Upper lobe of left lung (tissue), 6 donors: ENCODE results near the gene CCL19. TPM values are rescaled to one million over a fixed set of nuclear protein-coding genes. Genes with fewer than 3 reads are reported as not detected.
A peak's percentile ranks its signal among the peaks of the same experiment; 100 is the strongest.

Experiments used
- ATAC-seq, 2 donors: fragments of 200-7000 bp; cut with Tn5 transposase; one replicate each; pipeline ENCODE4 v1.9.1; 2022; ENCODE audit warnings: mild to moderate bottlenecking in 2 of 2, moderate library complexity in 2 of 2; ENCODE audit not compliant: low FRiP score in 2 of 2
- DNase-seq, 2 donors: peaks; one replicate each; pipeline ENCODE4 v3.0.0-alpha.2; 2019 to 2020
- H3K27ac ChIP-seq, 4 donors: fragments of 200-600 bp; sonication (generic); one replicate each; pipeline ENCODE4 v1.5.1; 2016 to 2019
- H3K27me3 ChIP-seq, 4 donors: fragments of 200-600 bp; sonication (generic); one replicate each; pipeline ENCODE4 v1.5.1; 2017 to 2019
- H3K36me3 ChIP-seq, 4 donors: fragments of 200-600 bp; sonication (generic); one replicate each; pipeline ENCODE4 v1.5.1; 2016 to 2019
- H3K4me1 ChIP-seq, 4 donors: fragments of 200-600 bp; sonication (generic); one replicate each; pipeline ENCODE4 v1.5.1; 2018 to 2019
- H3K4me3 ChIP-seq, 4 donors: fragments of 200-600 bp; sonication (generic); one replicate each; pipeline ENCODE4 v1.5.1; 2017 to 2019; ENCODE audit warnings: mild to moderate bottlenecking in 2 of 4, moderate library complexity in 1 of 4
- H3K9me3 ChIP-seq, 4 donors: fragments of 200-600 bp; sonication (generic); one replicate each; pipeline ENCODE4 v1.5.1; 2018 to 2019
- CTCF ChIP-seq, 6 experiments: fragments of 450-650 bp in 4 of 6; fragments of 200-600 bp in 2 of 6; sonication (generic) in 2 of 6; IDR thresholded peaks; one replicate each; pipeline ENCODE4 v1.5.1; 2016 to 2019; ENCODE audit warnings: antibody characterized with exemption in 6 of 6
- EP300 ChIP-seq, 4 donors: sonication (generic); formaldehyde crosslinking; IDR thresholded peaks; one replicate each; pipeline ENCODE4 v1.5.1; 2017; ENCODE audit warnings: antibody characterized with exemption in 4 of 4, control low read depth in 2 of 4
- POLR2A ChIP-seq, 4 donors: fragments of 450-650 bp; IDR thresholded peaks; one replicate each; pipeline ENCODE4 v1.5.1; 2016 to 2017; ENCODE audit warnings: antibody characterized with exemption in 4 of 4, mild to moderate bottlenecking in 2 of 4
- POLR2AphosphoS5 ChIP-seq, 2 donors: sonication (generic); formaldehyde crosslinking; IDR thresholded peaks; one replicate each; pipeline ENCODE4 v1.5.1; 2017; ENCODE audit warnings: antibody characterized with exemption in 2 of 2
- WGBS, 2 donors: methylation state at CpG; one replicate each; pipeline ENCODE4 v1.1.5; 2017 to 2018; 5-methylcytosine and 5-hydroxymethylcytosine counted together
- total RNA-seq, 6 donors: library from RNA; depleted of rRNA in 4 of 6; stranded (reverse); fragments of >200 nt in 4 of 6; gene quantifications; one replicate each; pipeline versions ENCODE4 v1.1.0 to v1.2.1, GENCODE V29; 2016 to 2021
- donor health status: DM: no; HTN: no; CAD: no; lungs with moderate emphysema.
- donor health status: DM: no; HTN: yes; CAD: no; lungs with severe emphysema.

The CCL19 gene
- total RNA-seq, 6 donors from 2014 or later, result 2.0 to 5.2 (median 5.2) TPM; not detected in 3

- Histone ChIP-seq H3K4me1 (no peaks in the 10 kb centered on the region), H3K27ac (no peak overlapping the region), H3K27me3 (no peaks in the 10 kb centered on the region), H3K9me3 (peaks cover 0 to 5% (median 0%) of the 10 kb centered on the region in 4 donors), H3K36me3 (no peaks in the 10 kb centered on the region), H3K4me3 (no peak overlapping the region)
- 89 to 90% methylated on average over 3 of the region's 3 CpGs for WGBS, 2 donors
- DNase-seq (no peak), ATAC-seq (no peak)
- TF ChIP-seq CTCF (IDR thresholded peaks at IDR 0.05), result no peak
- TF ChIP-seq EP300 (IDR thresholded peaks at IDR 0.05), result no peak
Measured at GRCh38 chr9:34674440-34674839, 16.6 kb downstream of the CCL19 start.

GRCh38 chr9:34671307-34671706 is 19.8 kb downstream of the CCL19 start:
- Histone ChIP-seq H3K27ac (no peak overlapping the region), H3K4me3 (no peak overlapping the region), H3K4me1 (peaks cover 0 to 14% (median 7%) of the 10 kb centered on the region in 4 donors), H3K27me3 (no peaks in the 10 kb centered on the region), H3K36me3 (peaks cover 0 to 4% (median 0%) of the 10 kb centered on the region in 4 donors), H3K9me3 (peaks cover 0 to 5% (median 0%) of the 10 kb centered on the region in 4 donors)
- 68 to 82% methylated on average over 1 of the region's 1 CpG for WGBS, 2 donors
- TF ChIP-seq POLR2AphosphoS5 (IDR thresholded peaks at IDR 0.05) (no peak), POLR2A (IDR thresholded peaks at IDR 0.05) (no peak), CTCF (IDR thresholded peaks at IDR 0.05) (no peak), EP300 (IDR thresholded peaks at IDR 0.05) (no peak)
- no peak for DNase-seq
- no peak for ATAC-seq

- DNase-seq (no peak), ATAC-seq (no peak)
- TF ChIP-seq EP300 (IDR thresholded peaks at IDR 0.05) (no peak), POLR2A (IDR thresholded peaks at IDR 0.05) (no peak)
- Histone ChIP-seq H3K27me3 (no peaks in the 10 kb centered on the region), H3K4me3 (no peak overlapping the region), H3K36me3 (peaks cover 0 to 4% (median 0%) of the 10 kb centered on the region in 4 donors), H3K4me1 (peaks cover under 1 to 17% (median 10%) of the 10 kb centered on the region in 4 donors), H3K9me3 (peaks cover 0 to 5% (median 0%) of the 10 kb centered on the region in 4 donors), H3K27ac (no peak overlapping the region)
- 93 to 98% methylated on average over 5 of the region's 5 CpGs for WGBS, 2 donors
Measured at GRCh38 chr9:34669809-34670562, 21.1 kb downstream of the CCL19 start.

GRCh38 chr9:34665381-34666250 is 25.5 kb downstream of the CCL19 start:
- DNase-seq (peak; percentile 96 to 97), ATAC-seq (peak; percentile 96)
- WGBS, 2 donors, result 0 to 3% methylated on average over 3 to 49 of the region's 55 CpGs
- H3K4me1 ChIP-seq, result peaks cover 8 to 24% (median 17%) of the 10 kb centered on the region in 4 donors
- peaks cover 0 to 7% (median 0%) of the 10 kb centered on the region in 4 donors for H3K36me3 ChIP-seq
- no peaks in the 10 kb centered on the region for H3K27me3 ChIP-seq
- H3K4me3 ChIP-seq, result peak overlapping the region; percentile 44 to 82 (median 74)
- H3K27ac ChIP-seq, result peak overlapping the region; percentile 97 to 100 (median 98)
- TF ChIP-seq POLR2AphosphoS5 (IDR thresholded peaks at IDR 0.05), result peak; percentile 87 to 88
- TF ChIP-seq CTCF (IDR thresholded peaks at IDR 0.05), result peak in 2 of 6 experiments; percentile 4 to 12
- peak in 3 of 4 donors; percentile 35 to 92 (median 90) for TF ChIP-seq POLR2A (IDR thresholded peaks at IDR 0.05)
- TF ChIP-seq EP300 (IDR thresholded peaks at IDR 0.05), result peak in 2 of 4 donors; percentile 44 to 60
- H3K9me3 ChIP-seq, result peaks cover 0 to 5% (median 0%) of the 10 kb centered on the region in 4 donors

- ATAC-seq (peak; percentile 0 to 25), DNase-seq (no peak)
- peak overlapping the region; percentile 67 to 82 (median 78) for H3K4me3 ChIP-seq
- WGBS, 2 donors, result 4% methylated on average over 25 of the region's 26 CpGs; no CpG with 5 or more reads in 1 of the 2 donors
- H3K4me1 ChIP-seq, result peaks cover 8 to 24% (median 17%) of the 10 kb centered on the region in 4 donors
- H3K27me3 ChIP-seq, result no peaks in the 10 kb centered on the region
- H3K27ac ChIP-seq, result peak overlapping the region; percentile 97 to 100 (median 98)
- H3K36me3 ChIP-seq, result peaks cover 0 to 11% (median 1%) of the 10 kb centered on the region in 4 donors
- TF ChIP-seq EP300 (IDR thresholded peaks at IDR 0.05), result no peak
- TF ChIP-seq CTCF (IDR thresholded peaks at IDR 0.05), result no peak
- H3K9me3 ChIP-seq, result peaks cover 0 to 5% (median 0%) of the 10 kb centered on the region in 4 donors
Measured at GRCh38 chr9:34665067-34665380, 26.1 kb downstream of the CCL19 start.
